Parathyroid adenoma (tissue), 2 donors: ENCODE results near the gene OR2V2.

ENCODE experiments used
- H2AFZ ChIP-seq: fragments of 300-600 bp; sonication (generic); one replicate; pipeline ENCODE4 v1.7.0; 2017; ENCODE audit warnings: antibody characterized with exemption, mild to moderate bottlenecking
- H3K27ac ChIP-seq: fragments of 300-600 bp; sonication (generic); one replicate; pipeline ENCODE4 v1.7.0; 2017
- H3K27me3 ChIP-seq: fragments of 300-600 bp; sonication (generic); one replicate; pipeline ENCODE4 v1.7.0; 2017; ENCODE audit warnings: low read length; ENCODE audit not compliant: control insufficient read depth, insufficient read depth
- H3K36me3 ChIP-seq: fragments of 300-600 bp; sonication (generic); one replicate; pipeline ENCODE4 v1.7.0; 2017; ENCODE audit warnings: low read length; ENCODE audit not compliant: control insufficient read depth, insufficient read depth
- H3K4me1 ChIP-seq: fragments of 300-600 bp; sonication (generic); one replicate; pipeline ENCODE4 v1.7.0; 2017; ENCODE audit warnings: control low read depth
- H3K4me2 ChIP-seq: fragments of 300-600 bp; sonication (generic); one replicate; pipeline ENCODE4 v1.7.0; 2017; ENCODE audit warnings: low read length
- H3K4me3 ChIP-seq: fragments of 300-600 bp; sonication (generic); one replicate; pipeline ENCODE4 v1.7.0; 2017; ENCODE audit warnings: low read depth, low read length
- H3K79me2 ChIP-seq: fragments of 300-600 bp; sonication (generic); one replicate; pipeline ENCODE4 v1.7.0; 2017; ENCODE audit warnings: control low read depth
- H3K9ac ChIP-seq: fragments of 300-600 bp; sonication (generic); one replicate; pipeline ENCODE4 v1.7.0; 2017; ENCODE audit warnings: mild to moderate bottlenecking
- H3K9me3 ChIP-seq: fragments of 300-600 bp; sonication (generic); one replicate; pipeline ENCODE4 v1.7.0; 2017; ENCODE audit warnings: low read length; ENCODE audit not compliant: control insufficient read depth
- TF ChIP-seq, protein P1 (sequence below): fragments of 300-600 bp; sonication (generic); IDR thresholded peaks from one replicate; pipeline ENCODE4 v1.7.0; 2017; ENCODE audit warnings: antibody characterized with exemption, mild to moderate bottlenecking
- donor health status: primary hyperparathyroidism.

Gene OR2V2

DNA sequence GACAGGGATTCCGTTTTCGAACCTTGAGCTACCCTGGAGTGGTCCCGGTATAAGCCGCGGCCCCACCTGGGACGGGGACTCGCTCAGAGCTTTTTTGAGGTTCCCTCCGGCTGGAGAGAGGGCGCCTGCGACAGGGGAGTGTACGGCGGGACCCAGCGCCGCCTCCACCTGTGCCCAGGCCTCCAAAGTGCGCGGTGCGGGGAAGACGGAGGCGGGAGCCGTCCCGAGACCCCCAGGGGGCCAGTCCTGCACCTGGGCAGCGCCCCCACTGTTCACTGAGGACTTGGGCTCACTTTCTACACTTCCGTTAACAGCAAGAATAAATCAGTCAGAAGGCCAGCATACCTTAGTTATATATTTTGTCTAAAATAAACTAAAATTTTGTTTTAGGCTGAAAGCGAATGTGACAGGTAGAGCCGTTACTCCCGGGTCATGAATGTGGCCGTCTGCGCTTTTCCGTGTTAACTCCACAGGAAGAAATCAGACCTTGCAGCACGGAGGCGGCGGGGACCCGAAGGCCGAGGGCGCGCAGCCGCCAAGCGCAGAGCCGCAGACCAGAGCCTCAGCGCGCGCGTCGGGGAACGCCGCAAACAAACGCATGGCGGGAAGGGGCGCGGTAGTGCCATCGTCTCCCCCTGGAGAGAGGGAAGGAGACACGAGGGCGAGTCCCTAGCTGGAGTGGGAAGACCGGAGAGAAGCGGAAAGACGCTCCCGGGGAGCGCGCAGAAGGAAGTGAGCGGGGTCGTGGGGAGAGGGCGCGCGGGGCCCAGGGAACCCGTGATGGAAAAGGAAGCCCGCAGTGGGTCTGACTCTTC is 43.5 kb downstream of the OR2V2 start:
- Histone ChIP-seq H3K79me2 (no peaks in the 10 kb centered on the region), H3K27ac (peak overlapping the region; percentile 85), H3K36me3 (no peaks in the 10 kb centered on the region), H3K4me3 (peak overlapping the region; percentile 63), H3K4me2 (peak overlapping the region; percentile 83), H2AFZ (peak overlapping the region; percentile 95), H3K27me3 (no peaks in the 10 kb centered on the region), H3K4me1 (peaks cover 7% of the 10 kb centered on the region), H3K9me3 (no peaks in the 10 kb centered on the region), H3K9ac (no peak overlapping the region)
- TF ChIP-seq, protein P1, sequence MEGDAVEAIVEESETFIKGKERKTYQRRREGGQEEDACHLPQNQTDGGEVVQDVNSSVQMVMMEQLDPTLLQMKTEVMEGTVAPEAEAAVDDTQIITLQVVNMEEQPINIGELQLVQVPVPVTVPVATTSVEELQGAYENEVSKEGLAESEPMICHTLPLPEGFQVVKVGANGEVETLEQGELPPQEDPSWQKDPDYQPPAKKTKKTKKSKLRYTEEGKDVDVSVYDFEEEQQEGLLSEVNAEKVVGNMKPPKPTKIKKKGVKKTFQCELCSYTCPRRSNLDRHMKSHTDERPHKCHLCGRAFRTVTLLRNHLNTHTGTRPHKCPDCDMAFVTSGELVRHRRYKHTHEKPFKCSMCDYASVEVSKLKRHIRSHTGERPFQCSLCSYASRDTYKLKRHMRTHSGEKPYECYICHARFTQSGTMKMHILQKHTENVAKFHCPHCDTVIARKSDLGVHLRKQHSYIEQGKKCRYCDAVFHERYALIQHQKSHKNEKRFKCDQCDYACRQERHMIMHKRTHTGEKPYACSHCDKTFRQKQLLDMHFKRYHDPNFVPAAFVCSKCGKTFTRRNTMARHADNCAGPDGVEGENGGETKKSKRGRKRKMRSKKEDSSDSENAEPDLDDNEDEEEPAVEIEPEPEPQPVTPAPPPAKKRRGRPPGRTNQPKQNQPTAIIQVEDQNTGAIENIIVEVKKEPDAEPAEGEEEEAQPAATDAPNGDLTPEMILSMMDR, result no peak

DNA sequence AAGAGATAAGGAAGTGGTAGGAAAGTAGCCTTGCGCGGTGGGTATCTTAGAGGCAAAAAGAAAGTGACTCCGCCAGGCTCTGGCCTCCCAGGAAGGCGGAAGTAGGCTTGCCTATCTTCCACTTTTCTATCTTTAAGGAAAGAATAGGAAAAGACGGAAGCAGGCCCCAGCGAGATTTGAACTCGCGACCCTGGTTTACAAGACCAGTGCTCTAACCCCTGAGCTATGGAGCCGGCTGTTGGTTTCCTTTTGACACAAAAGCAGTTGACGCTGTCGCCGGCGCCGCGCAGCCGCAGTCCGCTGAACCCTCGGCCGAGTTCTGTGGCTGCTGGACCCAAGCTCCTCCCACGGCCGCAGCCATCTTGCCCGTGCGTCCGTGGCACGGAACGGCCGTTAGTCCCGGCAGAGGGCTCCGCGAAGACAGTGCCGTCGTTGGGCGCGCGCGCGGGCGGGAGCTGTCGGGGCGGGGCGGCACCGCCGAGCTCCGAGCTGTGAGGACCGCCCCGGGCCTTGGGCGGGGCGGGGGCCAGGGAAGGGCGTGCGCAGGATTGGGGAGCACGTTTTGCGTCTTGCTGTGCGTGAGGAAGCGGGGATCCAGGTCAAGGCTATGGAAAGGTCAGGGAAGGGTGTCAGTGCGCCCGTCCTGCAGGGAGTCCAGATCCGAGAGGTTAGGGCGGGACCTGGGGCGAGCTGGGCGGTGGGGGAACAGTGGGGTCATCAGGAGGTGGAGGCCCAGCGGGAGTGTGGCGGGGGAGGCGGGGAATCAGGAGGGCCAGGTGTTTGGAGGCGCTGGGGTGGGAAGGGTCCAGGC is 44.3 kb downstream of the OR2V2 start:
- Histone ChIP-seq H3K27ac (peak overlapping the region; percentile 85), H3K4me3 (peak overlapping the region; percentile 63), H3K79me2 (no peaks in the 10 kb centered on the region), H3K9ac (peak overlapping the region; percentile 69), H3K27me3 (no peaks in the 10 kb centered on the region), H3K4me1 (peaks cover 7% of the 10 kb centered on the region), H2AFZ (peak overlapping the region; percentile 95), H3K4me2 (peak overlapping the region; percentile 83), H3K36me3 (no peaks in the 10 kb centered on the region), H3K9me3 (no peaks in the 10 kb centered on the region)
- TF ChIP-seq, protein P1, result peak; percentile 33

DNA sequence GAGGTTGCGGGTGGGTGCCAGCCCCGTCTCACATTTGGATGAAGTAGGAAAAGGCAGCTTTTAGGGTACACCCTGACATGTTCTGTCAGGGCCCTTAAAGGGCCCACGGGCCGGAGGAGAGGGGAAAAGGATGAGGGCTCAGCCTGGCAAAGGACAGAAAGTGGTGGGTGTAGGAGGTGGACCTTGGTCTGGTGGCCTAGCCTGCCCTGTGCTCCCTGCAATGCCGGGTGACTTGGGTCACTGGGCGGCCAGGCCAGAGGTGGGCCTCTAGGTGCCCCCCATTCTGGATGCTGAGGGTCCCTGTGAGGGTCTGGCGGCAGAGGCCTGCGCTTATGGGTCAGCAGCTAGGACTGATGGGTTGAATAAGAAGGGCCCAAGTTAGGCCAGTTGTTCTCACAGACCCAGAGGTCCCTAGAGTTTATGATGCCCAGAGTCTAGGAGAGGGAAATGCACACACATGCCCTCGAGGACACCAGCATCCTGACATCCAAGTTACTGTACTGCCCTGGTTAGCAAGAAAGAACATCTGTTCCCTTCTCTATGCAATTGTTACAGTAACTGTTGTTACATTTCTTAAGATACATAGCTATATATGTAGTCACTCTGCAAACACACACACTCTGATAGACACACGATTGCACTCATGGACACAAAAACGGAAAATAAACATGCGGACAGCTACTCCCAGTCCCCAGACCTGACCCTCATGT is 45.1 kb downstream of the OR2V2 start:
- Histone ChIP-seq H3K79me2 (no peaks in the 10 kb centered on the region), H3K4me1 (peaks cover 7% of the 10 kb centered on the region), H3K27ac (peak overlapping the region; percentile 85), H2AFZ (peak overlapping the region; percentile 95), H3K36me3 (no peaks in the 10 kb centered on the region), H3K4me3 (peak overlapping the region; percentile 63), H3K4me2 (peak overlapping the region; percentile 83), H3K9me3 (no peaks in the 10 kb centered on the region), H3K27me3 (no peaks in the 10 kb centered on the region), H3K9ac (peak overlapping the region; percentile 69)
- TF ChIP-seq, protein P1, result no peak

DNA sequence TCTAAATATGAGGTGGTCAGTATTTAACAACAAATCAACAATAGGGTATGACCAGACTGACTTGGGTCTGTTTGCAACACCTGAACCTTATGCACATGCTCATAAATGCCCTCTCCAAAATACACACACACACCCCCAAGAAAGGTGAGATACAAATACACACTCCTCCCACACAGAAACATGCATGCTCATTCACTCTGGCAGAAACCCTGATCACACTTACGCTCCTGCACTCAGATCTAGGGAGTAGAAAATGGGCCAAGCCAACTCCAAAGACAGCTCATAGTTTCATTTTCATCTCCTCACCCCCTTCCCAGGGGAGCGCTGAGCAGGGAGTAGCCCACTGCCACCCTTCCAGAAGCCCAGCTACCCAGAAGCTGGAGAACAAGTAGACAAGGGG is 46.3 kb downstream of the OR2V2 start:
- TF ChIP-seq, protein P1, result no peak
- Histone ChIP-seq H3K4me3 (no peak overlapping the region), H3K36me3 (no peaks in the 10 kb centered on the region), H3K27ac (no peak overlapping the region), H3K27me3 (no peaks in the 10 kb centered on the region), H3K4me1 (peaks cover 15% of the 10 kb centered on the region), H3K4me2 (no peak overlapping the region), H3K9me3 (no peaks in the 10 kb centered on the region), H2AFZ (no peak overlapping the region), H3K9ac (no peak overlapping the region), H3K79me2 (no peaks in the 10 kb centered on the region)
